Measurements from ENCODE around the gene DPYD.

DPYD gene

GRCh38 chr1:97392701-97393100, 528.1 kb downstream of the DPYD start:
- Histone ChIP-seq H3K27ac (no peak overlapping the region), H3K9me3 (ENCODE audit: severe bottlenecking) (no peaks in the 10 kb centered on the region), H3K27me3 (ENCODE audit: insufficient read depth, low read depth, severe bottlenecking) (no peaks in the 10 kb centered on the region), H3K36me3 (no peaks in the 10 kb centered on the region), H3K4me3 (ENCODE audit: low read depth, low read length) (no peak overlapping the region)
- TF ChIP-seq, protein P1, sequence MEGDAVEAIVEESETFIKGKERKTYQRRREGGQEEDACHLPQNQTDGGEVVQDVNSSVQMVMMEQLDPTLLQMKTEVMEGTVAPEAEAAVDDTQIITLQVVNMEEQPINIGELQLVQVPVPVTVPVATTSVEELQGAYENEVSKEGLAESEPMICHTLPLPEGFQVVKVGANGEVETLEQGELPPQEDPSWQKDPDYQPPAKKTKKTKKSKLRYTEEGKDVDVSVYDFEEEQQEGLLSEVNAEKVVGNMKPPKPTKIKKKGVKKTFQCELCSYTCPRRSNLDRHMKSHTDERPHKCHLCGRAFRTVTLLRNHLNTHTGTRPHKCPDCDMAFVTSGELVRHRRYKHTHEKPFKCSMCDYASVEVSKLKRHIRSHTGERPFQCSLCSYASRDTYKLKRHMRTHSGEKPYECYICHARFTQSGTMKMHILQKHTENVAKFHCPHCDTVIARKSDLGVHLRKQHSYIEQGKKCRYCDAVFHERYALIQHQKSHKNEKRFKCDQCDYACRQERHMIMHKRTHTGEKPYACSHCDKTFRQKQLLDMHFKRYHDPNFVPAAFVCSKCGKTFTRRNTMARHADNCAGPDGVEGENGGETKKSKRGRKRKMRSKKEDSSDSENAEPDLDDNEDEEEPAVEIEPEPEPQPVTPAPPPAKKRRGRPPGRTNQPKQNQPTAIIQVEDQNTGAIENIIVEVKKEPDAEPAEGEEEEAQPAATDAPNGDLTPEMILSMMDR (IDR thresholded peaks at IDR 0.05; ENCODE audit: low read depth, low read length), result no peak
- no peak for DNase-seq

DNA sequence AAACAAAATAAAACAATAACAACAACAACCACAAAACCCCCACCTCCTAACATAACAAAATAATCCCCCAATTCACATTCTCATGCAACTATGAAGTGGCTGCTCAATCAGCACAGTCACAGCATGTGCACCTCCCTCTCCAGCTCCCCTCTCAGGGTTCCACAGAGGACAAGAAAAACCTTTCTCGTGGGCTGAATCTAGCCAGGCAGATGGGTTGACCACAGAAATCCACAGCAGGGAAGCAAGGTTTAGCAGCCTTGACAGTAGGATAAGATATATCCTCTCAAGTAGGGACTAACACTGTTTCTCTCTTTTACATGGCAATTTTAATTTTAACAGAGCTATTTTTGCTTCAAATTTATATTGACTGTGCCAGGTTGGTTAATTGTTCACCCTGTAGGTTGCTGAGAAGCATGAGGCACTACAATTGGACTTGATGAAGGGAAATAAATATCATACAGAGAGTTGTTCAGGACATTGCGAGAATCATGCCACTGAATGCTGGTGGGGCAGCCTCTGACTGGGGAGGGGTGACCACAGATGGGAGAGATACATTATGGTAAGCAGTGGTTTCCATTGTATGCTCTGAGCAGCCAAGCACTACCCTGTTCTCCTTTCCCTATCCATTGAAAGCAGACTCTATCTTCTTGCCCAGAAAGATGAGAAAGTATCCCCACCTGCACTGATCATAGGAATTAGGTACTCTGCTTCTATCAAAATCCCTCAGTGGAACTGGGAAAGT, 535.1 kb downstream of the DPYD start:
- Histone ChIP-seq H3K9me3 (ENCODE audit: severe bottlenecking) (no peaks in the 10 kb centered on the region), H3K4me3 (ENCODE audit: low read depth, low read length) (no peak overlapping the region), H3K27me3 (ENCODE audit: insufficient read depth, low read depth, severe bottlenecking) (no peaks in the 10 kb centered on the region), H3K27ac (no peak overlapping the region), H3K36me3 (no peaks in the 10 kb centered on the region)
- no peak for DNase-seq
- TF ChIP-seq, protein P1 (IDR thresholded peaks at IDR 0.05; ENCODE audit: low read depth, low read length), result no peak

GRCh38 chr1:97384294-97384968, 536.4 kb downstream of the DPYD start:
- TF ChIP-seq, protein P1 (IDR thresholded peaks at IDR 0.05; ENCODE audit: low read depth, low read length), result no peak
- H3K9me3 ChIP-seq (ENCODE audit: severe bottlenecking), result no peaks in the 10 kb centered on the region
- H3K27ac ChIP-seq, result no peak overlapping the region
- H3K4me3 ChIP-seq (ENCODE audit: low read depth, low read length), result no peak overlapping the region
- H3K36me3 ChIP-seq, result no peaks in the 10 kb centered on the region
- H3K27me3 ChIP-seq (ENCODE audit: insufficient read depth, low read depth, severe bottlenecking), result no peaks in the 10 kb centered on the region
- DNase-seq, result no peak

GRCh38 chr1:97383797-97384196, 537.0 kb downstream of the DPYD start:
- Histone ChIP-seq H3K36me3 (no peaks in the 10 kb centered on the region), H3K4me3 (ENCODE audit: low read depth, low read length) (no peak overlapping the region)

DNA sequence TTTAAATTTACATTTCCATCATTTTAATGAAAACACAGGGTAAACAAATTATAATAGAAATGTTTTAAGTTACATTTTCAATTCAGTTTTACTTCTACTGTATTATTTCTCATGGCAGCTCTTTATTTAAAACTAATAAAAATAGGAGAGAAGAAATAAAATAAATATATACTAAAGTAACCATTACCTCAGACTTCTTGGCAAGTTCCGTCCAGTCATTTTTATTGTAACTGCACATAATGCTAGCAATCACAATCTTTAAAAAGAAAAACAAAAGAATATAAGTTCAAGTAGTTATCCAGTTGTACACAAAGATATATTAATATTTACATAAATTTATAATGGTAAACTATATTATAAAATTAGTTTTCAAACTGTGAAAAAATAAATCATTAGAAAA, 538.6 kb downstream of the DPYD start:
- Histone ChIP-seq H3K4me3 (ENCODE audit: low read depth, low read length) (no peak overlapping the region), H3K9me3 (ENCODE audit: severe bottlenecking) (no peaks in the 10 kb centered on the region), H3K27me3 (ENCODE audit: insufficient read depth, low read depth, severe bottlenecking) (no peaks in the 10 kb centered on the region), H3K27ac (no peak overlapping the region), H3K36me3 (no peaks in the 10 kb centered on the region)
- DNase-seq, result no peak
- TF ChIP-seq, protein P1 (IDR thresholded peaks at IDR 0.05; ENCODE audit: low read depth, low read length), result no peak

More at GRCh38 chr1:97383797-97384196, 537.0 kb downstream of the DPYD start:
- TF ChIP-seq, protein P1 (IDR thresholded peaks at IDR 0.05; ENCODE audit: low read depth, low read length), result no peak
- H3K27ac ChIP-seq, result no peak overlapping the region
- H3K9me3 ChIP-seq (ENCODE audit: severe bottlenecking), result no peaks in the 10 kb centered on the region
- no peaks in the 10 kb centered on the region for H3K27me3 ChIP-seq (ENCODE audit: insufficient read depth, low read depth, severe bottlenecking)
- DNase-seq, result no peak
